AG10803 (cell line): ENCODE results near the gene ASB10.

Experiments
- DNase-seq: peaks from one replicate; pipeline ENCODE4 v3.0.0; 2010; ENCODE audit warnings: low read depth
- H3K4me3 ChIP-seq: 2 replicates; pipeline ENCODE4 v1.5.1; 2011; ENCODE audit warnings: mild to moderate bottlenecking, low read length, control low read depth
- CTCF ChIP-seq: conservative IDR thresholded peaks from 2 replicates; pipeline ENCODE4 v1.5.1; 2011; ENCODE audit warnings: mild to moderate bottlenecking, low read length, control low read depth, inconsistent platforms

Gene ASB10

GRCh38 chr7:151129960-151130591, 57.0 kb downstream of the ASB10 start:
- DNase-seq: no peak
- no peak for TF ChIP-seq CTCF
- H3K4me3 ChIP-seq: no peak overlapping the region

GRCh38 chr7:151129117-151129959, 57.7 kb downstream of the ASB10 start:
- TF ChIP-seq CTCF: no peak
- no peak overlapping the region for H3K4me3 ChIP-seq
- no peak for DNase-seq

- no peak for TF ChIP-seq CTCF
- no peak overlapping the region for H3K4me3 ChIP-seq
- no peak for DNase-seq
These were observed 58.3 kb downstream of the ASB10 start for GRCh38 chr7:151128716-151129115.

GRCh38 chr7:151128144-151128543, 58.9 kb downstream of the ASB10 start:
- no peak for TF ChIP-seq CTCF
- no peak overlapping the region for H3K4me3 ChIP-seq
- DNase-seq: no peak

- TF ChIP-seq CTCF: no peak
- DNase-seq: no peak
These were observed 60.4 kb downstream of the ASB10 start for GRCh38 chr7:151126491-151127137.

GRCh38 chr7:151125846-151126481, 61.1 kb downstream of the ASB10 start:
- peak overlapping the region; percentile 29 for H3K4me3 ChIP-seq
- DNase-seq: no peak
- no peak for TF ChIP-seq CTCF

More at GRCh38 chr7:151126491-151127137, 60.4 kb downstream of the ASB10 start:
- H3K4me3 ChIP-seq: no peak overlapping the region
